ENCODE data around the gene KLF2. TPM values are rescaled to one million over a fixed set of nuclear protein-coding genes. Genes with fewer than 3 reads are reported as not detected.
"Not testable (repeated sequence)": the region's sequence is repeated elsewhere in the genome, so short reads cannot be mapped to it uniquely, and the experiment has no call there.

The KLF2 gene
- 5.9 and 36.1 TPM in 2 replicates for total RNA-seq

DNA sequence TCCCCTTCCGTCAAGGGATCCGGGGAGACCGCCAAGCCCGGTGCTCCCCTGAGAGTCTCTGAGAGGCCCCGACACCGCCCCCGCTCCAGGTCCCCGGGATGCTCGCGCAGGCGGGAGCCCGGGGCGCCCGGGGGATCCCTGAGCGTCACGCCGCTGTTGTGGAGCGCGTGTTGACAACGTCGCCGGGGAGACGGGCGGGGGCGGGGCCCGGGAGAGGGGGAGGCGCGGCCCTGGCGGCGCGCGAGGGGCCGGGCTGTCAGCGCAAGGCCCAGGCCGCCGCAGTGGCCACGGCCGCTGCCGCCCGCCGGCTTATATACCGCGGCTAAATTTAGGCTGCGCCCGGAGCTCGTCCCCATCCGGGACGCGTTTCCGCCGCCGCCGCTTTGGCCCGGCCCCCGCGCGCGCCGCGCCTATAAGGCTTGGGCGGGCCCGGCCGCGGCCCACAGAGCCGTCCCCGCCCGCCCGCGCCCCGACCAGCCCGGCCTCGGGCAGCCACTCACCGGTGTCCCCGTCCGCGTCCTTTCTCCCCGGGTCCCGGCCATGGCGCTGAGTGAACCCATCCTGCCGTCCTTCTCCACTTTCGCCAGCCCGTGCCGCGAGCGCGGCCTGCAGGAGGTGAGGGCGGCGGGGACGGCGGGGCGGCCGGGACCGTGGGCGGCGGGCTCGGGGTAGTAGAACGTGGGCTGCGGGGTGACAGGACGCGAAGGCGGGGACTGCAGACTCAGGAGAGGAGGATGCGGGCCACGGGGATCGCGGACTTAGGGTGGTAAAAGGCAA, at the start of gene KLF2:
Gene KLF2, plus strand, starts transcription at position 443 of the 777 bp plus-strand sequence. Its CDS starts 98 bp downstream, at position 541.
- DNase-seq (ENCODE audit: extremely low read depth, low read depth, low spot score): no peak

DNA sequence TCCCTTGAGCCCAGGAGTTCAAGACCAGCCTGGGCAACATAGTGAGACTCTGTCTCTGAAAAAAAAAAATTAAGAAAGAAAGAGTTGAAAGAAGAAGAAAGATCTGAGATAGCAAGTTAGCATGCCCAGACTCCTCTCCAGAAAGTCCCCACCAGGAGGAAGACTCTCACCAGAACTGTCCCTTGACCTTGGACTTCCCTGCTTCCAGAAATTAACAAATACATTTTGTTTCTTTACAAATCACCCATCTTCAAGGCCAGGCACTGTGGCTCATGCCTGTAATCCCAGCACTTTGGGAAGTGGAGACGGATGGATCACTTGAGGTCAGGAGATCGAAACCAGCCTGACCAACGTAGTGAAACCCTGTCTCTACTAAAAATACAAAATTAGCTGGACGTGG, 44.3 kb upstream of the KLF2 start:
- DNase-seq (ENCODE audit: extremely low read depth, low read depth, low spot score): no peak

DNA sequence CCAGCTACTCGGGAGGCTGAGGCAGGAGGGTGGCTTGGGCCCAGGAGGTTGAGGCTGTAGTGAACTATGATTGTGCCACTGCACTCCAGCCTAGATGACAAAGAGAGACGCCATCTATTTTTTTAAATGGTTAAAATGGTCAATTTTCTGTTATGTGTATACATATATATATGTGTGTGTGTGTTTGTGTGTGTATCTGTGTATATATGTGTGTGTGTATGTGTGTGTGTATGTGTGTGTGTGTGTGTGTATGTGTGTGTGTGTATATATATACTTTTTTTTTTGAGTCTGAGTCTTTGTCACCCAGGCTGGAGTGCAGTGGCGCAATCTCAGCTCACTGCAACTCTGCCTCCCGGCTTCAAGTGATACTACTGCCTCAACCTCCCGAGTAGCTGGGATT, 42.9 kb upstream of the KLF2 start:
- no peak for DNase-seq (ENCODE audit: extremely low read depth, low read depth, low spot score)

DNA sequence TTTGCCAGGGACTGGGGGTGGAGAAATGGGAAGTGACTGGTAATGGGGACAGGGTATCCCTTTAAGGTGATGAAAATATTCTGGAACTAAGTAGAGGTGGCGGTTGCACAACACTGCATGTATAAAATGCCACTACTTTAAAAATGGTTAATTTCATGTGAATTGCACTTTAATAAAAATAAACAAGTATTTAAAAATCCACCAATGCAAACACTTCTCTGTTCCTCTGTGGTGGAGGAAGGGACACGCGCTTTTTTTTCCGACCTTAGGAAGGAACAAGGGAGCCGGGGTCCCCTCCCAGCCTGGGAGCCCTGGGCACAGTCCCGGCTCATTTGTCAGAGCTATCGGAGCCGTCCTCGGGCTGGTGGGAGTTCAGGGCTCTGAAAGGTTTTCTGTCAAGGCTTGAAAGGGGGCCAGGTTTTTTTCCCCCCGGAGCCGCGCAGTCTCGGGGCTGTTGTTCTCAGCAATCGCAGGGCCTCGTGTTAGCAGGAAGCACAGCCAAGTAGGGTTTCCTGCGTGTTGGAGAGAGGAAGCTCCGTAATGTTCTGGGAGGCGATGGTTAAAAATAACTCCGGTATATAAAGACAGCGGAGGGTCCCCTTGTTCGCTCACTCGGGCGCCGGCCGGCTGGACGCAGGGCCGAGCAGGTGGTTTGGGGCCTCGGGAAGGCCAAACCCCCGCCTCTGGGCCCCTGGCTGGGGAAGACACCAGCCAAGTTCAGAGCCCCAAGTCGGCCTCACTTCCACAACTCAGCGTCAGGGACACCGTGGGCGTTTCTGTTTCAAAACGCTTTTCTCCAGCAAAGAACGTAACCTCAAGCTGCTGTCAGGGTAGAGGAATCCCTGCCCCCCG, 41.2 kb upstream of the KLF2 start:
- DNase-seq (ENCODE audit: extremely low read depth, low read depth, low spot score): peak; percentile 72

DNA sequence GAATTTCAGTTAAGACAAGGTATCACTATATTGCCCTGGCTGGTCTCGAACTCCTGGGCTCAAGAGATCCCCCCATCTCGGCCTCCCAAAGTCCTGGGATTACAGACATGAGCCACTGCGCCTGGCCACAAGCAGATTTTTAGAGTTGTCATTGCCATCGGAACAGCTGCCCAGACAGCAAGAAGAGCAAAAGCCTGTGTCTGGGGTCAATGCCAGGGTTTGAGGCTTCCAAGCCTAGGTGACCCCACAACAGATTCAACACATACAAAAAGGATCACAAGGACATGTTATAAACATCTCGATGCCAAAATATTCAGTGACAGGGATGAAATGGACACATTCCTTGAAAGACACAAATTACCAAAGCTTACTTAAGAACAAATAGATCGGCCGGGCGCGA, 40.1 kb upstream of the KLF2 start:
- no peak for DNase-seq (ENCODE audit: extremely low read depth, low read depth, low spot score)

DNA sequence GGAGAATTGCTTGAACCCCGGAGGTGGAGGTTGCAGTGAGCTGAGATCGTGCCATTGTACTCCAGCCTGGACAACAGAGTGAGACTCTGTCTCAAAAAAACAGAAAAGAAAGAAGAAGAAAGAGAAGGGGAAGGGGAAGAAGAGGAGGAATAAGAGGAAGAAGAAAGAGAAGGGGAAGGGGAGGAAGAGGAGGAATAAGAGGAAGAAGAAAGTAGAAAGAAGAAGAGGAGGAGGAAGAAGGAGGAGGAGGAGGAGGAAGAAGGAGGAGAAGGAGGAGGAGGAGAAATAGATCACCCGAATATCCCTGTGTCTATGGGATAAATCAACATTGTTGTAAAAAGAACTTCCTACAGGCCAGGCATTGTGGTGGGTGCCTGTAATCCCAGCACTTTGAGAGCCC, 39.5 kb upstream of the KLF2 start:
- not testable (repeated sequence) for DNase-seq (ENCODE audit: extremely low read depth, low read depth, low spot score)

DNA sequence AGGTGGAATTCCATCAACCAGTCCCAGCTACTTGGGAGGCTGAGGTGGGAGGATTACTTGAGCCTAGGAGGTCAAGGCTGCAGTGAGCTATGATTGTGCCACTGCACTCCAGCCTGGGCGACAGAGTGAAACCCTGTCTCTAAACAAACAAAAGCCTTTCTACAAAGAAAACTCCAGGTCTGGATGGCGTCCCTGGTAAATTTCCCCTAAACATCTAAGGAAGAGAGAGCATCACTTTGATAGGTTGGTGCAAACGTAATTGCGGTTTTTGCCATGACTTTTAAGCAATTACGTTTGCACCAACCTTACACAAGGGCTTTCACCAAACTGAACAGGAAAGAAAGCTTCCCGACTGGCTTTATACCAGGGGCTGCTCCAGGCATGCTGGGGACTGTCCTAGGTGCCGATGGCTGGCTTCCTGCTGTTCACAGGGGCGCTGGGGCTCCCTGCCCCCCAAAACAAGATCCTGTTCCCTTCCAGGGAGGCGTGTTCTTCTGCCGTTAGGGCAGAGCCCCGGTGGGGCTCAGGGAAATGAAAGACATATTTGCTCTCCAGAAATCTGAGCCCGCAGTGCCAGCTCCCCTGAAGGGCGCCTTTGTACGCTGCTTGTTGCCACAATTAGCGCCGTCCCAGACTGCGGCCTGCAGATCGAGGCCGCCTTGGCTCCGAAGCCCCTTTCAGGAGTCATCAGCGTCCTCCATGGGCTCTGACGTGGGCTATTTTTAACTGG, 38.7 kb upstream of the KLF2 start:
- DNase-seq (ENCODE audit: extremely low read depth, low read depth, low spot score): no peak

DNA sequence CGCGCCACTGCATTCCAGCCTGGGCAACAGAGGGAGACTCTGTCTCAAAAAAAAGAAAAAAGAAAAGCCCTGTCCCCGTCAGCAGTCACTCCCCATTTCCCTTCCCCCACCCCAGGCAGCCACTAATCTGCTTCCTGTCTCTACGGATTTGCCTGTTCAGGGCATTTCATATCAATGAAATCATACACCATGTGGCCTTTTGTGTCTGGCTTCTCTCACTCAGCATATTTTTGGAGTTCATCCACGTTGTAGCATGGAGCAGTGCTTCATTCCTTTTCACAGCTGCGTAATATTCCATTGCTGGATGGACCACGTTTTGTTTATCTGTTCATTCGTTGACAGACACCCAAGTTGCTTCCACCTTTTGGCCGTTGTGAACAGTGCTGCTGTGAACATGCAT, 36.1 kb upstream of the KLF2 start:
- no peak for DNase-seq (ENCODE audit: extremely low read depth, low read depth, low spot score)

DNA sequence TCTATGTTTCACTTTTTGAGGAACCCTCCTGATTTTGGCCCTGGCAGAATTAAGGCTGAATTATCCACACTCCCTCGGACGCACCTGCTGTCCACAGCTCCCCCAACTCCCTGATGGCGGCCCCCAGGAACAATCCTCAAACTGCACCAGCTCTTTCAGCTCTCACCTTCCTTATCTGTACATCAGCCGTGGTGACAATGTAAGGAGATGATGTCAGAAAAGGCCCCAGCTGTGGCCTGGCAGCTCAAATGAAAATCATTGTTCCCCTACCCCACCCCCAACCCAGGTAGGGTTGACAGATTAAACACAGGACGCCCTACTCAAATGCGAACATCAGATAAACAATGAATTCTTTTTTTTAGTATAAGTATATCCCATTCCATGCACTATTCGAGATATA, 35.0 kb upstream of the KLF2 start:
- no peak for DNase-seq (ENCODE audit: extremely low read depth, low read depth, low spot score)

DNA sequence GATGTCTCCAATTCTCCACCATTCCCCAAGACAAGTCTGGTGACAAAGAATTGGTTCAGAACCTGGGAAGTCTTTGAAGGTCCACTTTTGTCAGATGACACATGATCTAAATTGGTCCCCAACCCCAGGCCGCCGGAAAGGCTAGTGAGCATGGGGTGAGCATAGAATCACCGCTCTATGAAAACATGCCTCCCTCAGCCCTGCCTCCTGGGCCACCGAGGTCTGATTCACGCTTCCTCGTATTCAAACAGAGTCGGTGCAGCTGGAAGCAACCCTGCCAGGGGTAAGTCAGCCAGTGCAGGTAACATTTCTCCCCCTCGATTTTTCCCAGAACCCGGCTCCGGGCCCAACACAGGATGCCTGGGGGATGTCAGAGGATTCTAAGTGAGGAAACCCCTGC, 33.9 kb upstream of the KLF2 start:
- no peak for DNase-seq (ENCODE audit: extremely low read depth, low read depth, low spot score)

DNA sequence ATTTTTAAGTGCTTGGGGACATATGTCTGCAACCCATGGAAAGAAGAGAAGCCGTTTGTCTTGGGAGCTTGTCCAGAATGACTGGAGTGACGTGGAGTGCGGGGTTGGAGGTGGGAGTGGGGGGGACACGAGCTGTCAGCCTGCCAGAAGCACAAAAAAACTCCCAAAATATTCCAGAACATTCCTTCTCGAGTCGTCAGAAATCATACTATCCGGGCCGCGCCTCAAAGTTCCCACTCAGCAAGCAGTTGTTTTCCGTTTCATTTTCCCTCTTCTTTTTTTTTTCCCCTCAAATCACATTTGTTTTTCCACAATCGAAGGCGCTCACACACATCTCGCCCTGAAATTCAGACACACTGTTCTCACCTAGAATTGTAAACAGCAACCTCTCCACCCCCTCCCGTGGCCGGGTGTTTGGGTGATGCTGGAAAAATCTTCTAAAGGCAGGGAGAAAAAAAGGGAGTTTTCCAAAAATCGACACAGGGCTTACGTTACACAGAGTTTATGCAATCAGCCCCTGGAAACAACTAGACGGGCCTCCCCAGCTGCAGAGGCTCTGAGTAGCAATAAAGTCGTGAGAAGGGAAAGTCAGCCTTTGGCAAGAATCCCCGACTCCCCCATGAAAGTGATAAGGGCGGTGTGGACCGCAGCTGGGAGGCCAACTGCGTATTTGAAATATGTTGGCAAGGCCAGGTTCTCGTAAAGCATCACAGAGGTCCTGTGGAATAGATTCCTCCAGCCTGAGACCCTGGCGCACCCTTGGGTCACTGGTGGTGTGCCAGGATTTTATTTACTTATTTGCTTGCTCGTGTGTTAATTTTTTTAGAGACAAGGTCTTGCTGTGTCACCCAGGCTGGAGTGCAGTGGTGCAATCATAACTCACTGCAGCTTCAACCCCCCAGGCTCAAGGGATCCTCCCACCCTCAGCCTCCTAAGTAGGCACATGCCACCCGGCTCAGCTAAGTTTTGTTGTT, 31.2 kb upstream of the KLF2 start:
- DNase-seq (ENCODE audit: extremely low read depth, low read depth, low spot score): no peak

DNA sequence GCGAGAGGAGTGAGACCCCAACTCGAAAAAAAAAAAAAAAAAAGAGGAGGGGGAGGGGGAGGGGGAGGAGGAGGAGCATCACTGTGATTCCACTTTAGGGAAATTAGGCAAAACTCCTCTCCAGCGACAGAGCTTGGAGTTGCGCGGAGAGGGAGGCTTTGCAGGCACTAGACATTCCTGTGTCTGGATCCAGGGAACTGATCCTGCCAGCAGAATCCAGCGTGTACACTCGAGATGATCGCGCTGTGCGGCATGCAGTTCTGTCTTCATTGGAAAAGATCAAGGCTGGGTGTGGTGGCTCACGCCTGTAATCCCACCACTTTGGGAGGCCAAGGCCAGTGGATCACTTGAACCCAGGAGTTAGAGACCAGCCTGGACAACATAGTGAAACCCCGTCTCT, 29.6 kb upstream of the KLF2 start:
- DNase-seq (ENCODE audit: extremely low read depth, low read depth, low spot score): no peak

DNA sequence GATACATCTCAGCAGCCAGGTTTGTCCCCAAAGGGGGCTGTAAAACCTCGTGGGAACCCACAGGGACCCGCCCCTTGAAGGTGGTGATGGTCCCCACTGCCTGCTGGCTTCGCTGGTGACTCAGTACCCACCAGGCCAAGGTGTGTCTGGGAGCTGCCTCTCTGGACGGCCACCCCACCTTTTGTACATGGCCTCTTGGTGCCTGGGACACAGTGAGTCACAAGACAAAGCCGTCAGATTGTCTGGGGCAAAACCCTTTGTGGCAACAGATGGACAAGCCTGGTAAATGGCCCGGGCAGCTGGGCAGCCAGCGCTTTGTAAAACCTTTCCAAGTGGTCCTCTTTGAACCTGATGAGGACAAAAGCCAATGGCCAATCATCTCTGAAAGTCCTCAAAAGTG, 27.9 kb upstream of the KLF2 start:
- DNase-seq (ENCODE audit: extremely low read depth, low read depth, low spot score): no peak

DNA sequence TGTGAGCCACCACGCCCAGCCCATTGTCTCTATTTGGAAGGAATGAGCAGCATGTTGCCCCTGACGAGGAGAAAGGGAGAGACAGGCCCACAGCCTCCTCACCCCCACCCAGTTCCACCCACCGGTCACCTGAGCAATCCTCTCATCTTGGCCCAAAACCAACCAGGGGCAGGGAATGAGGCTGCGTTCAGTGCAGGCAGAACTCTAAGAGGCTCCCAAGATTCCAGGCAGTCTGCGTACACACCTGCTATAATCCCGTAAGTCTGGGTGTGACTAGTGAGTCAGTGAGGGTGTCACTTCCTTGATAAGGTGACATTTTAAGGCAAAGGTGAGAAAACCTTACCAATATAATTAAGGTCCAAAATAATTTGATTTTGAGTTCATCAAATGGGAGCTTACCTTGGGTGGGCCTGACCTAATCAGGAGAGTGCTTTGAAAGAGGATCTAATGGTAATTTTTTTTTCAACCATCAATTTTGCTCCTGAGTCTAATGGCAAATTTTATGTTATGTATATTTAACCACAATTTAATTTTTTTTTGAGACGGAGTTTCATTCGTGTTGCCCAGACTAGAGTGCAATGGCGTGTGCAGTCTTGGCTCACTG, 26.9 kb upstream of the KLF2 start:
- no peak for DNase-seq (ENCODE audit: extremely low read depth, low read depth, low spot score)

DNA sequence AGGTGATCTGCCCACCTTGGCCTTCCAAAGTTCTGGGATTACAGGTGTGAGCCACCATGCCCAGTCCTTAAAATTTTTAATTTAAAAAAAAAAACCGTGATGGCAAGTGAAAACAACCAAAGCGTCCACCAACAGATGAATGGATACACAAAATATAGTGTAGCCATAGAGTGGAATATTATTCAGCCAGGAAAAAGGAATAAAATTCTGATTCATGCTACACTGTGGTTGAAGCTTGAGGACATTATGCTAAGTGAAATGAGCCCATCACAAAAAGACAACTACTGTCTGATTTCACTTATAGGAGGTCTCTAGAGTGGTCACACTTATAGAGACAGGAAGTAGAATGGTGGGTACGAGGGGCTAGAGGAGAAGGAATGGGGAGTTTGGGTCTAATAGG, 26.3 kb upstream of the KLF2 start:
- no peak for DNase-seq (ENCODE audit: extremely low read depth, low read depth, low spot score)

DNA sequence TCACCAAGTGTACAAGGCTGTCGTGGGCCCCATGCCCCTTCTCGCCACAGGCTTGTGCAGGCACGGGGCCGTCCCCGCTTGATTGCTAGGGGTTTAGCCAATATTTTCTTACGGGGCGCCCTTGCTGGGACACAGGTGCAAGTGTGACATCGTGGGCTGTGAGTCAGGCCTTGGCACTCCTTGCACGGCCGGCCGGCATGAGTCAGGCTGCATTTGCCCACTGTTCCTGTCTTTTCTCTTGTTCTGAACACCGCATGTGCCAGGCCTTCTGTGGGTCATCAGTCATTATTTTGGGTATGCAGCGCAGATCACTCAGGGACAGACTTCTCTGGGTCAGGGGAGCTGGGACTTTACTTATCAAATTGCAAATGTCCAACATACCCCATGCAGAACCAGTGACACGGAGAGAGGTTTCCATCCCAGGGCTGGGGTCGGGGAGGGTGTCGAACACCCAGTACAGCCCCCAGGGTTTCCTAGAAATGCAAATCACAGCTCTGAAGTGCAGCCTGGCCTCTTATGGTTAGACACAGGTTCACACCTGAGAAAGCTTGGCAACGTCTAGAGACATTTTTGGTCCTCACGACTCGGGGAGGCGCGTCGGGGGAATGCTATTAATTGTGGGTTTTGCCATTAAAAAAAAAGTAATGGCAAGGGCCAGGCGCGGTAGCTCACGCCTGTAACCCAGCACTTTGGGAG, 22.5 kb upstream of the KLF2 start:
- DNase-seq (ENCODE audit: extremely low read depth, low read depth, low spot score): no peak

DNA sequence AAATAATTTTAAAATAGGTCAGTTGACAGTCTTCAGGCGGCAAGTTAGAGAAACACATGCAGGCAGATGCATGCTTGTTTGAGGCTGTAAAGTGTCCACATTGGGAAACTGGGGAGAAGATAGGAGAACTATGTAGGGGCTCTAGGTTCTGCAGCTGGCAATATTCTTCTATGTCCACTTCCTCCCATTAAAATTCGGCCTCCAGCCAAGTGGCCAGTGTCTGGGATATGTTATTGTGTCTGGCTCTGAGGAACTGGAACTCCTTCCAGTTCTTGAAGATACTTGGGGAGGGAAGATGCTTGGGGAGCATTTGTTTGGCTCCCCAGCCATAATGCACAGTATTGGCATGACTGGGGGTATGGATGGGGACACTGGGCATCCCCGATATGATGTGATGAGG, 20.9 kb upstream of the KLF2 start:
- DNase-seq (ENCODE audit: extremely low read depth, low read depth, low spot score): no peak

DNA sequence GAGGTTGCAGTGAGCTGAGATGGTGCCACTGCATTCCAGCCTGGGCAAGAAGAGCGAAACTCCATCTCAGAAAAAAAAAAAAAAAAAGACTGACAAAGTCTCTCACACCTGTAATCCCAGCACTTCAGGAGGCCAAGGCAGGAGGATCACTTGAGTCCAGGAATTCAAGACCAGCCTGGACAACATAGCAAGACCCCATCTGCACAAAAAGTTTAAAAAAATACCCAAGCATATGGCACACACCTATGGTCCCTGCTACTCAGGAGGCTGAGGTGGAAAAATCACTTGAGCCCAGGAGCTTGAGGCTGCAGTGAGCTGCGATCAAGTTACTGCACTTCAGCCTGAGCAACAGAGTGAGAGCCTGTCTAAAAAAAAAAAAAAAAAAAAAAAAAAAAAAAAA, 20.1 kb upstream of the KLF2 start:
- not testable (repeated sequence) for DNase-seq (ENCODE audit: extremely low read depth, low read depth, low spot score)

DNA sequence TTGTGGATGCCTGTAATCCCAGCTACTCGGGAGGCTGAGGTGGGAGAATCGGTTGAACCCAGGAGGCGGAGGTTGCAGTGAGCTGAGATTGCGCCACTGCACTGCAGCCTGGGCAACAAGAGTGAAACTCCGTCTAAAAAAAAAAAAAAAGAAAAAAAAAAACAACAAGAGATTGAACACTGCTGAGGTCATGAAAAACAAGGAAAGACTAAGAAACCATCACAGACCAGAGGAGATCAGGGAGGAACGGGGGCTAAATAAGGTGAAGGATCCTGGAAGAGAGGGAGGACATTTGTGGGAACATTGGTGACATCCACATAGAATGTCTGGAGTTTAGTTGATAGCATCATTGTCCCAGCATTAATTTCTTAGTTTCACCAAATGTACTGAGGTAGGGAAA, 19.6 kb upstream of the KLF2 start:
- not testable (repeated sequence) for DNase-seq (ENCODE audit: extremely low read depth, low read depth, low spot score)
